ENCODE measurements around the gene RBPMS2. TPM values are rescaled to one million over a fixed set of nuclear protein-coding genes. Genes with fewer than 3 reads are reported as not detected.

RBPMS2 gene
- total RNA-seq, 1 experiment from 2014 or later = 181 TPM

DNA sequence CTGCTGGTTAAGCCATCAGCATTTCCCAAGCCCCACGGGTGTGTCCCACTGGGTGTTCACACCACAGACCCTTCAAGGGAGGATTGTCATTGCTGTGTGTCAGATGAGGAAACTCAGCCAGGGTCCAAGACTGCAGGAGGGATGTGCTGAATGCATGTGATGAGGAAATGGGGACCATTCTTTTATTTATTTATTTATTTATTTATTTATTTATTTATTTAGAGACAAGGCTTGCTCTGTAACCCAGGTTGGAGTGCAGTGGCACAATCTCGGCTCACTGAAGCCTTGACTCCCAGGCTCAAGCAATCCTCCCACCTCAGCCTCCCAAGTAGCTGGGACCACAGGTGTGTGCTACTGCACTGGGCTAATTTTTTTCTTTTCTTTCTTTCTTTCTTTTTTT lies 29.2 kb upstream of the RBPMS2 start:
- Histone ChIP-seq H3K56ac (ENCODE audit: insufficient read length, low read depth, low read length) (no peak overlapping the region), H4K91ac (ENCODE audit: insufficient read length, low read depth, low read length) (no peak overlapping the region), H3K9ac (ENCODE audit: extremely low read depth, insufficient read length, low read length) (no peak overlapping the region), H3K79me2 (ENCODE audit: insufficient read depth, low read length) (no peaks in the 10 kb centered on the region), H3K23me2 (ENCODE audit: insufficient read length, low read depth, low read length, poor library complexity, severe bottlenecking) (peaks cover 6% of the 10 kb centered on the region), H2BK5ac (ENCODE audit: insufficient read length, low read length) (no peak overlapping the region), H2AFZ (ENCODE audit: low read length) (no peak overlapping the region), H3K27ac (ENCODE audit: insufficient read length, low read depth, low read length) (no peak overlapping the region), H4K20me1 (ENCODE audit: control insufficient read depth, insufficient read depth, insufficient read length) (no peaks in the 10 kb centered on the region), H2BK15ac (ENCODE audit: low read depth, low read length) (no peak overlapping the region), H3K27me3 (ENCODE audit: insufficient read depth, low read length) (no peaks in the 10 kb centered on the region), H3T11ph (ENCODE audit: low read length) (no peak overlapping the region), H4K5ac (ENCODE audit: insufficient read length, low read depth, low read length) (no peak overlapping the region), H4K8ac (replicated peaks; ENCODE audit: insufficient read length, low read depth, low read length) (no peak overlapping the region), H2BK12ac (ENCODE audit: insufficient read length, low read depth, low read length) (no peak overlapping the region), H3K23ac (ENCODE audit: insufficient read length, low read depth, low read length) (no peak overlapping the region), H3K14ac (ENCODE audit: insufficient read depth, low read length) (no peak overlapping the region), H3K4me2 (ENCODE audit: insufficient read depth, insufficient read length, low read length) (no peak overlapping the region), H2AK5ac (ENCODE audit: insufficient read length, low read length) (no peak overlapping the region), H3K79me1 (ENCODE audit: insufficient read depth, low read depth, low read length, poor library complexity, severe bottlenecking) (no peaks in the 10 kb centered on the region), H3K4me1 (ENCODE audit: insufficient read depth, low read length) (peaks cover 5% of the 10 kb centered on the region; the same call in 1 of the 2 replicates), H3K4ac (ENCODE audit: low read depth, low read length) (no peak overlapping the region), H3K18ac (ENCODE audit: insufficient read length, low read depth, low read length) (no peak overlapping the region), H3K9me3 (ENCODE audit: control insufficient read depth, low read depth, low read length) (no peaks in the 10 kb centered on the region), H2BK120ac (ENCODE audit: low read depth, low read length, poor library complexity, severe bottlenecking) (no peak overlapping the region), H2BK20ac (ENCODE audit: low read depth, low read length, poor library complexity, severe bottlenecking) (no peak overlapping the region)
- DNase-seq = no peak
- no peaks in the 10 kb centered on the region for H3K27me3 Mint-ChIP-seq (ENCODE audit: low read depth)
- peaks cover 35 to 39% of the 10 kb centered on the region in 2 experiments for H3K4me1 Mint-ChIP-seq
- no peak overlapping the region for H3K4me3 Mint-ChIP-seq
- no CpG with 5 or more reads among the region's 2 CpGs for WGBS (ENCODE audit: extremely low coverage, insufficient read length, low lambda C conversion rate)
- H3K9me3 Mint-ChIP-seq = peaks cover 5 to 8% of the 10 kb centered on the region in 2 experiments
- peaks cover 7 to 10% (median 7%) of the 10 kb centered on the region in 3 experiments for H3K36me3 Mint-ChIP-seq (ENCODE audit: insufficient read depth in 1 of 3, low read depth in 3 of 3)
- H3K27ac Mint-ChIP-seq = peak overlapping the region in 1 of 3 experiments; percentile 66; a peak in 1 of 7 replicates
- TF ChIP-seq, protein P1, sequence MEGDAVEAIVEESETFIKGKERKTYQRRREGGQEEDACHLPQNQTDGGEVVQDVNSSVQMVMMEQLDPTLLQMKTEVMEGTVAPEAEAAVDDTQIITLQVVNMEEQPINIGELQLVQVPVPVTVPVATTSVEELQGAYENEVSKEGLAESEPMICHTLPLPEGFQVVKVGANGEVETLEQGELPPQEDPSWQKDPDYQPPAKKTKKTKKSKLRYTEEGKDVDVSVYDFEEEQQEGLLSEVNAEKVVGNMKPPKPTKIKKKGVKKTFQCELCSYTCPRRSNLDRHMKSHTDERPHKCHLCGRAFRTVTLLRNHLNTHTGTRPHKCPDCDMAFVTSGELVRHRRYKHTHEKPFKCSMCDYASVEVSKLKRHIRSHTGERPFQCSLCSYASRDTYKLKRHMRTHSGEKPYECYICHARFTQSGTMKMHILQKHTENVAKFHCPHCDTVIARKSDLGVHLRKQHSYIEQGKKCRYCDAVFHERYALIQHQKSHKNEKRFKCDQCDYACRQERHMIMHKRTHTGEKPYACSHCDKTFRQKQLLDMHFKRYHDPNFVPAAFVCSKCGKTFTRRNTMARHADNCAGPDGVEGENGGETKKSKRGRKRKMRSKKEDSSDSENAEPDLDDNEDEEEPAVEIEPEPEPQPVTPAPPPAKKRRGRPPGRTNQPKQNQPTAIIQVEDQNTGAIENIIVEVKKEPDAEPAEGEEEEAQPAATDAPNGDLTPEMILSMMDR (conservative IDR thresholded peaks at IDR 0.05) = no peak
